HepG2 (cell line): ENCODE results near the gene HDGFL2. TPM values are rescaled to one million over a fixed set of nuclear protein-coding genes. Genes with fewer than 3 reads are reported as not detected.
A peak's percentile ranks its signal among the peaks of the same experiment; 100 is the strongest.

ENCODE experiments used
- ATAC-seq: fragments of 200-7000 bp; cut with Tn5 transposase; 3 replicates; pipeline ENCODE4 v1.9.1; 2020; ENCODE audit warnings: mild to moderate bottlenecking, moderate library complexity
- BruUV-seq: library from RNA; stranded (reverse); fragments of 400-500 nt; replicated peaks from 2 replicates; lab custom pipeline; 2021; lab: Mats Ljungman, UMichigan
- CTCF ChIA-PET: fragments of 300-600 bp; formaldehyde crosslinking; extraction: SDS; loops from one replicate; lab custom pipeline; 2021; ENCODE audit warnings: low total read pairs, inconsistent platforms, low intra/inter-chr PET ratio; lab: Yijun Ruan, JAX
- POLR2A ChIA-PET: fragments of 350-600 bp; sonication (Branson Sonifier 250); formaldehyde crosslinking; loops from one replicate; lab custom pipeline; 2020; ENCODE audit warnings: antibody characterized with exemption, inconsistent platforms; lab: Yijun Ruan, JAX
- DNase-seq: peaks from one replicate; pipeline ENCODE4 v3.0.0-alpha.2; 2015; ENCODE audit warnings: low spot score
- FAIRE-seq: peaks from 3 replicates; lab custom pipeline; 2011; peaks lifted over from hg19 to GRCh38; lab: Jason Lieb, UNC
- H2AFZ ChIP-seq: one replicate; pipeline ENCODE4 v1.6.1; 2011; ENCODE audit warnings: low read length, inconsistent platforms
- H3K27ac ChIP-seq: fragments of 300-600 bp; 3 replicates; pipeline ENCODE4 v1.8.0; 2011; ENCODE audit warnings: mixed run types, mild to moderate bottlenecking, mixed read lengths, low read length, inconsistent platforms; ENCODE audit not compliant: insufficient read depth; ENCODE audit errors: extremely low read length
- H3K27me3 ChIP-seq, 2 experiments: fragments of 200-600 bp in 1 of 2; 2 replicates in 1 of 2; 3 replicates in 1 of 2; pipeline versions ENCODE4 v1.6.0 to v1.8.0; 2011; ENCODE audit warnings: low read length in 2 of 2, mild to moderate bottlenecking in 2 of 2, moderate library complexity in 2 of 2, inconsistent platforms in 1 of 2; ENCODE audit not compliant: insufficient read depth in 2 of 2, control insufficient read depth in 1 of 2
- H3K36me3 ChIP-seq, 2 experiments: fragments of 200-600 bp in 1 of 2; replicated peaks in 1 of 2; 2 replicates in 1 of 2; 3 replicates in 1 of 2; pipeline versions ENCODE4 v1.5.1 to v1.8.0; 2011; ENCODE audit warnings: low read length in 2 of 2, inconsistent platforms in 1 of 2; ENCODE audit not compliant: insufficient read depth in 2 of 2, control insufficient read depth in 1 of 2
- H3K4me1 ChIP-seq: 2 replicates; pipeline ENCODE4 v1.5.1; 2012; ENCODE audit warnings: low read length, inconsistent platforms; ENCODE audit not compliant: insufficient read depth
- H3K4me2 ChIP-seq: 2 replicates; pipeline ENCODE4 v1.6.0; 2011; ENCODE audit warnings: low read depth, low read length, inconsistent platforms
- H3K4me3 ChIP-seq, 3 experiments: fragments of 200-600 bp in 1 of 3; sonication (generic), shearing (Covaris generic) in 1 of 3; replicated peaks in 1 of 3; 2 replicates each; pipeline ENCODE4 v1.5.1; 2011 to 2016; ENCODE audit warnings: low read length in 3 of 3, inconsistent platforms in 2 of 3, low read depth in 2 of 3, mild to moderate bottlenecking in 2 of 3, control low read depth in 1 of 3, mixed read lengths in 1 of 3; ENCODE audit not compliant: insufficient read depth in 1 of 3
- H3K79me2 ChIP-seq: one replicate; pipeline ENCODE4 v1.6.1; 2011; ENCODE audit warnings: low read length, inconsistent platforms; ENCODE audit not compliant: insufficient read depth
- H3K9ac ChIP-seq: 2 replicates; pipeline ENCODE4 v1.6.0; 2011; ENCODE audit warnings: mild to moderate bottlenecking, low read depth, low read length, inconsistent platforms; ENCODE audit not compliant: insufficient read depth
- H3K9me3 ChIP-seq: 2 replicates; pipeline ENCODE4 v1.5.1; 2012; ENCODE audit warnings: mild to moderate bottlenecking, low read length
- H4K20me1 ChIP-seq: 2 replicates; pipeline ENCODE4 v1.6.0; 2011; ENCODE audit warnings: inconsistent platforms, mild to moderate bottlenecking, low read length, moderate library complexity; ENCODE audit not compliant: insufficient read depth
- AGO2 ChIP-seq: fragments of 200-400 bp; formaldehyde crosslinking; optimal IDR thresholded peaks from 2 replicates; pipeline ENCODE3; 2017; ENCODE audit warnings: mild to moderate bottlenecking, low read depth, low read length, moderate library complexity
- BCL6 ChIP-seq: IDR thresholded peaks from 2 replicates; pipeline ENCODE4 v1.6.1; 2016; ENCODE audit warnings: missing genetic modification reagents, missing compliant biosample characterization
- RBFOX2 ChIP-seq: fragments of 200-400 bp; formaldehyde crosslinking; IDR thresholded peaks from 2 replicates; pipeline ENCODE4 v1.6.1; 2017; ENCODE audit warnings: low read depth, mild to moderate bottlenecking, low read length
- THYN1 ChIP-seq: sonication (generic); formaldehyde crosslinking; IDR thresholded peaks from 2 replicates; pipeline ENCODE4 v1.8.1; 2023; ENCODE audit warnings: low read depth, mild to moderate bottlenecking, moderate library complexity, missing genetic modification reagents, borderline replicate concordance
- ZNF816 ChIP-seq: sonication (generic); formaldehyde crosslinking; IDR thresholded peaks from 2 replicates; pipeline ENCODE4 v1.8.0; 2022; ENCODE audit warnings: missing genetic modification reagents, mild to moderate bottlenecking, borderline replicate concordance
- WGBS: methylation state at CpG from one replicate; pipeline ENCODE4 v1.1.6; 2017; ENCODE audit warnings: low lambda C conversion rate; 5-methylcytosine and 5-hydroxymethylcytosine counted together
- in situ Hi-C: cut with HindIII; loops from 2 replicates; pipeline ENCODE4 v1.10.0; 2017; ENCODE audit warnings: low pct_unique_long_range_greater_than_20kb; ENCODE audit not compliant: extremely low pct_ligation_motif_present
- intact Hi-C: fragments of 100-400 bp; cut with micrococcal nuclease; formaldehyde crosslinking; loops from one replicate; pipeline ENCODE4 v1.10.0; 2022; ENCODE audit not compliant: unreplicated experiment
- polyA plus RNA-seq, 8 experiments: library from polyadenylated mRNA; depleted of rRNA in 3 of 8; stranded (reverse) in 7 of 8; unstranded in 1 of 8; fragments of >200 nt; fragmentation: Illumina TruSeq in 4 of 8; extraction: Trizol in 4 of 8; gene quantifications; 2 replicates each; pipeline versions ENCODE4 v1.2.1 to v1.2.3, GENCODE V29; 2011 to 2016; ENCODE audit warnings: low read depth in 4 of 8, missing spikeins in 1 of 8, mixed read lengths in 1 of 8; ENCODE audit not compliant: insufficient read depth in 1 of 8
- total RNA-seq, 5 experiments: library from RNA; depleted of rRNA; stranded (reverse); fragments of >200 nt; fragmentation: Illumina TruSeq; extraction: Trizol; gene quantifications; 2 replicates each; pipeline ENCODE4 v1.2.3, GENCODE V29; 2016; ENCODE audit warnings: low read depth in 1 of 5
- TF ChIP-seq, protein P1 (sequence below): sonication (generic); formaldehyde crosslinking; IDR thresholded peaks from 2 replicates; pipeline ENCODE4 v1.5.1; 2020; ENCODE audit warnings: mild to moderate bottlenecking, missing genetic modification reagents, moderate library complexity
- TF ChIP-seq, protein P2 (sequence below): sonication (generic); formaldehyde crosslinking; IDR thresholded peaks from 2 replicates; pipeline ENCODE4 v1.5.0; 2020; ENCODE audit warnings: missing genetic modification reagents
- TF ChIP-seq, protein P3 (sequence below): sonication (generic); formaldehyde crosslinking; IDR thresholded peaks from 2 replicates; pipeline ENCODE4 v1.4.0; 2020; ENCODE audit warnings: mild to moderate bottlenecking, missing genetic modification reagents
- TF ChIP-seq, protein P4 (sequence below): sonication (generic); formaldehyde crosslinking; IDR thresholded peaks from 2 replicates; pipeline ENCODE4 v1.4.0; 2020; ENCODE audit warnings: missing genetic modification reagents; ENCODE audit errors: not compliant biosample characterization

The HDGFL2 gene
- total and polyA plus RNA-seq, 2 of the 13 experiments (the other 11 are each of a cell fraction or from before 2014, with no cell fraction given), result 20.0 to 51.1 TPM

DNA sequence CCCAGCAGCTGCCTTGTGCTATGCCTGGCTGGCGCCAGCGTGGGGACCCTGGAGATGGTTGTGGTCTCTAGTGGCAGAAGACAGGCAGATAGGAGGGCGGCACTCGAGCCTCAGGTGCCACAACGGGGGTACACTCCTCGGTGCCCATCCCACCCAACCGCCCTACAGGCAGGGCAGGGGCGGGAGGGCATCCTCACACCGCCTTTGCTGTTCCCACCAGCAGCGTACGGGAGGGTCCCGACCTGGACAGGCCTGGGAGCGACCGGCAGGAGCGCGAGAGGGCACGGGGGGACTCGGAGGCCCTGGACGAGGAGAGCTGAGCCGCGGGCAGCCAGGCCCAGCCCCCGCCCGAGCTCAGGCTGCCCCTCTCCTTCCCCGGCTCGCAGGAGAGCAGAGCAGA is 29.6 kb downstream of the HDGFL2 start:
- H3K4me2 ChIP-seq, result no peak overlapping the region
- H3K27me3 ChIP-seq, result no peaks in the 10 kb centered on the region
- no peak overlapping the region for H2AFZ ChIP-seq
- H3K9ac ChIP-seq, result no peak overlapping the region
- DNase-seq (no peak), ATAC-seq (no peak), FAIRE-seq (no peak)
- TF ChIP-seq THYN1 (CRISPR knock-in tag) (no peak), ZNF816 (no peak), RBFOX2 (peak; percentile 46; the same call in 1 of the 2 replicates)
- ChIA-PET CTCF (no interaction called here), POLR2A (no interaction called here)
- 94% methylated on average over 15 of the region's 25 CpGs for WGBS
- H3K4me3 ChIP-seq, result no peak overlapping the region
- intact Hi-C loops (no loop called here), in situ Hi-C loops (no loop called here)
- no peaks in the 10 kb centered on the region for H3K4me1 ChIP-seq
- no peaks in the 10 kb centered on the region for H3K79me2 ChIP-seq
- no peaks in the 10 kb centered on the region for H3K9me3 ChIP-seq
- BruUV-seq, result no TSS peak
- no peaks in the 10 kb centered on the region for H4K20me1 ChIP-seq
- H3K36me3 ChIP-seq, result peaks cover 11 to 31% of the 10 kb centered on the region in 2 experiments; a peak in 4 of 5 replicates
- no peak overlapping the region for H3K27ac ChIP-seq

DNA sequence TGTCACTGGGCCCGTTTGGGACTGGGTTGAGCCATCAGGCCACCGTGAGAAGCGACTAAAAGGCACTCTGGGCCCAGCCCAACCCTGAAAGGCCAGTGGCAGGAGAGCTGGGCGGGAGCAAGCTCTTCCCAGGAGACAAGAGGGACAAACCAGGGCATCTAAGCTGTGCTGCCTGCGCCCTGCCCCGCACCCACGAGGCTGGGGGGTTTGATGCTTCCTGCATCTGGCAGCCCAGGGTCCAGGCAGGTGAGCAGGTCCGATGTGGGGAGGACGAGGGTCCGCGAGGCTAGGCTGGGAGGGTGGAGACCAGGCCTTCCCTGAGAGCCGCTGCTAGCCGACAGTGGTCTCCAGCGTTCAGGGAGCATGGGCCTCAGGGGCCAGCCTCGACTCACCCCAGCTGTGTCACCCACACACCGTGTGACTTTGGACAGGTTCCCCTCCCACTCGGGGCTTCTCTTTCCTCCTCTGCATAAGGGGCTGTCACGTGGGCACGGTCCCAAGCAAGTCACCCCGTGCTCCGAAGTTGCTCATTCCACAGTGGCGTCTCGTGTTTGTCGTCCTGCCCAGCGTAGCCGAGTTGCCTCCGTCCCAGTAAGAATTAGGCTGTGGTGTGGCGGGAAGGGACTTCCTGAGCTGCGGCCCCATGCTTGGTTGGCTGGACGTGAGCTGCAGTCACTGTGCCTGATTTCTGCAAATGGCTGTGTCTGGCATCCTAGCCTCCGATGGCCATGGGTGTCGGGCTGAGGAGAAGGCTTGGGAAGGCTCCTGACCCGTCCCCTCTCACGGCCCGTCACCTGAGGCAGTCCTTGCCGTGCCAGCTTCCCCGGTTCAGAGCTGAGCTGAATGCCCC is 30.4 kb downstream of the HDGFL2 start:
- Histone ChIP-seq H3K4me2 (no peak overlapping the region), H3K9me3 (no peaks in the 10 kb centered on the region), H3K36me3 (peaks cover 8 to 28% of the 10 kb centered on the region in 2 experiments; a peak in 4 of 5 replicates), H3K4me3 (no peak overlapping the region), H3K27ac (no peak overlapping the region), H3K4me1 (no peaks in the 10 kb centered on the region), H2AFZ (no peak overlapping the region), H3K9ac (no peak overlapping the region), H4K20me1 (no peaks in the 10 kb centered on the region), H3K79me2 (no peaks in the 10 kb centered on the region), H3K27me3 (no peaks in the 10 kb centered on the region)
- intact Hi-C loops (no loop called here), in situ Hi-C loops (no loop called here)
- ChIA-PET CTCF (no interaction called here), POLR2A (no interaction called here)
- no TSS peak for BruUV-seq
- 94% methylated on average over 21 of the region's 37 CpGs for WGBS
- no peak for DNase-seq
- ATAC-seq, result no peak
- FAIRE-seq, result no peak
- TF ChIP-seq AGO2 (peak; percentile 18), BCL6 (no peak)
- TF ChIP-seq, protein P1, sequence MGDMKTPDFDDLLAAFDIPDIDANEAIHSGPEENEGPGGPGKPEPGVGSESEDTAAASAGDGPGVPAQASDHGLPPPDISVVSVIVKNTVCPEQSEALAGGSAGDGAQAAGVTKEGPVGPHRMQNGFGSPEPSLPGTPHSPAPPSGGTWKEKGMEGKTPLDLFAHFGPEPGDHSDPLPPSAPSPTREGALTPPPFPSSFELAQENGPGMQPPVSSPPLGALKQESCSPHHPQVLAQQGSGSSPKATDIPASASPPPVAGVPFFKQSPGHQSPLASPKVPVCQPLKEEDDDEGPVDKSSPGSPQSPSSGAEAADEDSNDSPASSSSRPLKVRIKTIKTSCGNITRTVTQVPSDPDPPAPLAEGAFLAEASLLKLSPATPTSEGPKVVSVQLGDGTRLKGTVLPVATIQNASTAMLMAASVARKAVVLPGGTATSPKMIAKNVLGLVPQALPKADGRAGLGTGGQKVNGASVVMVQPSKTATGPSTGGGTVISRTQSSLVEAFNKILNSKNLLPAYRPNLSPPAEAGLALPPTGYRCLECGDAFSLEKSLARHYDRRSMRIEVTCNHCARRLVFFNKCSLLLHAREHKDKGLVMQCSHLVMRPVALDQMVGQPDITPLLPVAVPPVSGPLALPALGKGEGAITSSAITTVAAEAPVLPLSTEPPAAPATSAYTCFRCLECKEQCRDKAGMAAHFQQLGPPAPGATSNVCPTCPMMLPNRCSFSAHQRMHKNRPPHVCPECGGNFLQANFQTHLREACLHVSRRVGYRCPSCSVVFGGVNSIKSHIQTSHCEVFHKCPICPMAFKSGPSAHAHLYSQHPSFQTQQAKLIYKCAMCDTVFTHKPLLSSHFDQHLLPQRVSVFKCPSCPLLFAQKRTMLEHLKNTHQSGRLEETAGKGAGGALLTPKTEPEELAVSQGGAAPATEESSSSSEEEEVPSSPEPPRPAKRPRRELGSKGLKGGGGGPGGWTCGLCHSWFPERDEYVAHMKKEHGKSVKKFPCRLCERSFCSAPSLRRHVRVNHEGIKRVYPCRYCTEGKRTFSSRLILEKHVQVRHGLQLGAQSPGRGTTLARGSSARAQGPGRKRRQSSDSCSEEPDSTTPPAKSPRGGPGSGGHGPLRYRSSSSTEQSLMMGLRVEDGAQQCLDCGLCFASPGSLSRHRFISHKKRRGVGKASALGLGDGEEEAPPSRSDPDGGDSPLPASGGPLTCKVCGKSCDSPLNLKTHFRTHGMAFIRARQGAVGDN (CRISPR knock-in tag), result no peak
- TF ChIP-seq, protein P2, sequence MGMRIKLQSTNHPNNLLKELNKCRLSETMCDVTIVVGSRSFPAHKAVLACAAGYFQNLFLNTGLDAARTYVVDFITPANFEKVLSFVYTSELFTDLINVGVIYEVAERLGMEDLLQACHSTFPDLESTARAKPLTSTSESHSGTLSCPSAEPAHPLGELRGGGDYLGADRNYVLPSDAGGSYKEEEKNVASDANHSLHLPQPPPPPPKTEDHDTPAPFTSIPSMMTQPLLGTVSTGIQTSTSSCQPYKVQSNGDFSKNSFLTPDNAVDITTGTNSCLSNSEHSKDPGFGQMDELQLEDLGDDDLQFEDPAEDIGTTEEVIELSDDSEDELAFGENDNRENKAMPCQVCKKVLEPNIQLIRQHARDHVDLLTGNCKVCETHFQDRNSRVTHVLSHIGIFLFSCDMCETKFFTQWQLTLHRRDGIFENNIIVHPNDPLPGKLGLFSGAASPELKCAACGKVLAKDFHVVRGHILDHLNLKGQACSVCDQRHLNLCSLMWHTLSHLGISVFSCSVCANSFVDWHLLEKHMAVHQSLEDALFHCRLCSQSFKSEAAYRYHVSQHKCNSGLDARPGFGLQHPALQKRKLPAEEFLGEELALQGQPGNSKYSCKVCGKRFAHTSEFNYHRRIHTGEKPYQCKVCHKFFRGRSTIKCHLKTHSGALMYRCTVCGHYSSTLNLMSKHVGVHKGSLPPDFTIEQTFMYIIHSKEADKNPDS (CRISPR knock-in tag), result no peak
- TF ChIP-seq, protein P3, sequence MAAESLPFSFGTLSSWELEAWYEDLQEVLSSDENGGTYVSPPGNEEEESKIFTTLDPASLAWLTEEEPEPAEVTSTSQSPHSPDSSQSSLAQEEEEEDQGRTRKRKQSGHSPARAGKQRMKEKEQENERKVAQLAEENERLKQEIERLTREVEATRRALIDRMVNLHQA (CRISPR knock-in tag), result no peak
- TF ChIP-seq, protein P4, sequence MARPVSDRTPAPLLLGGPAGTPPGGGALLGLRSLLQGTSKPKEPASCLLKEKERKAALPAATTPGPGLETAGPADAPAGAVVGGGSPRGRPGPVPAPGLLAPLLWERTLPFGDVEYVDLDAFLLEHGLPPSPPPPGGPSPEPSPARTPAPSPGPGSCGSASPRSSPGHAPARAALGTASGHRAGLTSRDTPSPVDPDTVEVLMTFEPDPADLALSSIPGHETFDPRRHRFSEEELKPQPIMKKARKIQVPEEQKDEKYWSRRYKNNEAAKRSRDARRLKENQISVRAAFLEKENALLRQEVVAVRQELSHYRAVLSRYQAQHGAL (CRISPR knock-in tag), result no peak
